Parathyroid adenoma (tissue), 2 donors: ENCODE data around the gene PKP2.

Experiments
- H2AFZ ChIP-seq: fragments of 300-600 bp; sonication (generic); one replicate; pipeline ENCODE4 v1.7.0; 2017; ENCODE audit warnings: antibody characterized with exemption, mild to moderate bottlenecking
- H3K27ac ChIP-seq: fragments of 300-600 bp; sonication (generic); one replicate; pipeline ENCODE4 v1.7.0; 2017
- H3K27me3 ChIP-seq: fragments of 300-600 bp; sonication (generic); one replicate; pipeline ENCODE4 v1.7.0; 2017; ENCODE audit warnings: low read length; ENCODE audit not compliant: control insufficient read depth, insufficient read depth
- H3K36me3 ChIP-seq: fragments of 300-600 bp; sonication (generic); one replicate; pipeline ENCODE4 v1.7.0; 2017; ENCODE audit warnings: low read length; ENCODE audit not compliant: control insufficient read depth, insufficient read depth
- H3K4me1 ChIP-seq: fragments of 300-600 bp; sonication (generic); one replicate; pipeline ENCODE4 v1.7.0; 2017; ENCODE audit warnings: control low read depth
- H3K4me2 ChIP-seq: fragments of 300-600 bp; sonication (generic); one replicate; pipeline ENCODE4 v1.7.0; 2017; ENCODE audit warnings: low read length
- H3K4me3 ChIP-seq: fragments of 300-600 bp; sonication (generic); one replicate; pipeline ENCODE4 v1.7.0; 2017; ENCODE audit warnings: low read depth, low read length
- H3K79me2 ChIP-seq: fragments of 300-600 bp; sonication (generic); one replicate; pipeline ENCODE4 v1.7.0; 2017; ENCODE audit warnings: control low read depth
- H3K9ac ChIP-seq: fragments of 300-600 bp; sonication (generic); one replicate; pipeline ENCODE4 v1.7.0; 2017; ENCODE audit warnings: mild to moderate bottlenecking
- H3K9me3 ChIP-seq: fragments of 300-600 bp; sonication (generic); one replicate; pipeline ENCODE4 v1.7.0; 2017; ENCODE audit warnings: low read length; ENCODE audit not compliant: control insufficient read depth
- TF ChIP-seq, protein P1 (sequence below): fragments of 300-600 bp; sonication (generic); IDR thresholded peaks from one replicate; pipeline ENCODE4 v1.7.0; 2017; ENCODE audit warnings: antibody characterized with exemption, mild to moderate bottlenecking
- donor health status: primary hyperparathyroidism.

PKP2 gene

GRCh38 chr12:32809196-32809595 lies 87.4 kb downstream of the PKP2 start:
- H3K27ac ChIP-seq = no peak overlapping the region
- H3K36me3 ChIP-seq = no peaks in the 10 kb centered on the region
- no peak overlapping the region for H3K4me3 ChIP-seq

DNA sequence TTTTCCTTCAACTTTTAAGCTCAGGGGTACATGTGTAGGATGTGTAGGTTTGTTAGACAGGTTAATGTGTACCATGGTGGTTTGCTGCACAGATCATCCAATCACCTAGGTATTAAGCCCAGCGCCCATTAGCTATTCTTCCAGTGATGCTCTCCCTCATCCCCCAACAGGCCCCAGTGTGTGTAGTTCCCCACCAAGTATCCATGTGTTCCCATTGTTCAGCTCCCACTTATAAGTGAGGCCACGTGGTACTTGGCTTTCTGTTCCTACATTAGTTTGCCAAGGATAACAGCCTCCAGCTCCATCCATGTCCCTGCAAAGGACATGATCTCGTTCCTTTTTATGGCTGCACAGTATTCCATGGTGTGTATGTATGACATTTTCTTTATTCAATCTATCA lies 92.3 kb downstream of the PKP2 start:
- no peaks in the 10 kb centered on the region for H3K9me3 ChIP-seq
- H3K4me2 ChIP-seq = no peak overlapping the region
- no peak overlapping the region for H3K9ac ChIP-seq
- no peak overlapping the region for H3K27ac ChIP-seq
- no peak overlapping the region for H3K4me3 ChIP-seq
- H3K36me3 ChIP-seq = no peaks in the 10 kb centered on the region
- H3K27me3 ChIP-seq = no peaks in the 10 kb centered on the region
- TF ChIP-seq, protein P1, sequence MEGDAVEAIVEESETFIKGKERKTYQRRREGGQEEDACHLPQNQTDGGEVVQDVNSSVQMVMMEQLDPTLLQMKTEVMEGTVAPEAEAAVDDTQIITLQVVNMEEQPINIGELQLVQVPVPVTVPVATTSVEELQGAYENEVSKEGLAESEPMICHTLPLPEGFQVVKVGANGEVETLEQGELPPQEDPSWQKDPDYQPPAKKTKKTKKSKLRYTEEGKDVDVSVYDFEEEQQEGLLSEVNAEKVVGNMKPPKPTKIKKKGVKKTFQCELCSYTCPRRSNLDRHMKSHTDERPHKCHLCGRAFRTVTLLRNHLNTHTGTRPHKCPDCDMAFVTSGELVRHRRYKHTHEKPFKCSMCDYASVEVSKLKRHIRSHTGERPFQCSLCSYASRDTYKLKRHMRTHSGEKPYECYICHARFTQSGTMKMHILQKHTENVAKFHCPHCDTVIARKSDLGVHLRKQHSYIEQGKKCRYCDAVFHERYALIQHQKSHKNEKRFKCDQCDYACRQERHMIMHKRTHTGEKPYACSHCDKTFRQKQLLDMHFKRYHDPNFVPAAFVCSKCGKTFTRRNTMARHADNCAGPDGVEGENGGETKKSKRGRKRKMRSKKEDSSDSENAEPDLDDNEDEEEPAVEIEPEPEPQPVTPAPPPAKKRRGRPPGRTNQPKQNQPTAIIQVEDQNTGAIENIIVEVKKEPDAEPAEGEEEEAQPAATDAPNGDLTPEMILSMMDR = no peak
- H2AFZ ChIP-seq = no peak overlapping the region
- H3K4me1 ChIP-seq = no peaks in the 10 kb centered on the region
- H3K79me2 ChIP-seq = no peaks in the 10 kb centered on the region

More at GRCh38 chr12:32809196-32809595, 87.4 kb downstream of the PKP2 start:
- Histone ChIP-seq H3K27me3 (no peaks in the 10 kb centered on the region), H3K4me1 (no peaks in the 10 kb centered on the region), H3K9me3 (no peaks in the 10 kb centered on the region), H3K4me2 (no peak overlapping the region), H3K79me2 (no peaks in the 10 kb centered on the region), H3K9ac (no peak overlapping the region), H2AFZ (no peak overlapping the region)
- TF ChIP-seq, protein P1 = no peak

DNA sequence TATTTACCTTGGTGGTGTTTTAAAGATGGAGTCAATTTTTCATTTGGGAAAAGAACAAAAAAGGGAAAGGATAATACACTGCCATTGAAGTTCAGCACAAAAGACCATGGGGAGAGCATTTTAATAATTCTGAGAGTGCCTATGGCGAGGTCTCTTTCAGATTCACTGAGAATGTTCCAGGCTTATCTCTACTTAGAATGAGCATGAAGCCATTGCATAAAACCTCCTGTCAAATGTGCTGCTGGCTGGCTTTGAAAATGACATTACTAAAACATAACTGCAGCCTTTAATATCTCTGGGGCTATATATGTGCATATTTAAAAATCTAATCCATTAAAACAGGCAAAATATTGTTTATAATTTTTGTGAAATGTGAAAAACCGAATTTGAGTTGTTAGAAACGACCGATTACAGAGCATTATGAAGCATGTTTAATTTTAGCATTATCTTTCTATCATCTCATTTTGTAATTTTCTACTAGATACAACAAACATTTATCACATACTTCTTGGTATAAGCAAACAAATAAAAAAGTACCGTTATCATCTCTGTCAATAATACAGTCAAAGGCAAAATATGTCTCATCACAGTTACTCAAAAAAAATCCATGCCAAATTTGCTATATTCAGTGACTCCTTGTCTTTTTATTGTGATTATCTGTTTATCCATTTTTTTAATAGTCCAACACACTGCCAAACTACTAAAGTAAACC lies 95.2 kb downstream of the PKP2 start:
- H3K4me3 ChIP-seq = no peak overlapping the region
- H3K4me1 ChIP-seq = no peaks in the 10 kb centered on the region
- no peaks in the 10 kb centered on the region for H3K27me3 ChIP-seq
- no peak overlapping the region for H3K27ac ChIP-seq
- H3K36me3 ChIP-seq = no peaks in the 10 kb centered on the region
- H3K79me2 ChIP-seq = no peaks in the 10 kb centered on the region
- no peak overlapping the region for H2AFZ ChIP-seq
- H3K9me3 ChIP-seq = no peaks in the 10 kb centered on the region
- TF ChIP-seq, protein P1 = no peak
- no peak overlapping the region for H3K9ac ChIP-seq
- no peak overlapping the region for H3K4me2 ChIP-seq

DNA sequence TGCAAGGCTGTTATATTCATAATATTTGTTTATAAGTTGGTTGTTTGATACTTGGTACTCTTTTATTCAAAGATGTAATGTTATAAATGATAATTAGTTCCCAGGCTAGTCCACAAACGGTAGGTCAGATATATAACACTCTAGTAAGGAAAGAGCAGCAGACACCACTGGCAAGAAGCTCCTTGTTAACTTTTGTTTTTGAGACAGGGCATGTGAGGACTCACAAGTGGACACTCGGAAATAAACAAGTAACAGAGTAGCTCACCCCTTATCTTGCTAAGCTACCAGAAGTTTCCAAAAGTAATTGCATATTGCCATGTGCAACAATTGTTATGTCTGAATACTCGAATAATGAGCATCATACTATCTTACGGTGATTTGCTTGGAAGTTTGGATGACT lies 102.3 kb downstream of the PKP2 start:
- Histone ChIP-seq H3K4me2 (no peak overlapping the region), H3K27me3 (no peaks in the 10 kb centered on the region), H3K27ac (no peak overlapping the region), H3K4me3 (no peak overlapping the region), H3K4me1 (no peaks in the 10 kb centered on the region), H3K79me2 (no peaks in the 10 kb centered on the region), H2AFZ (no peak overlapping the region), H3K9me3 (no peaks in the 10 kb centered on the region), H3K9ac (no peak overlapping the region), H3K36me3 (no peaks in the 10 kb centered on the region)
- TF ChIP-seq, protein P1 = no peak

- Histone ChIP-seq H3K4me1 (no peaks in the 10 kb centered on the region), H3K36me3 (no peaks in the 10 kb centered on the region), H3K27ac (no peak overlapping the region), H3K4me2 (no peak overlapping the region), H3K4me3 (no peak overlapping the region), H3K27me3 (no peaks in the 10 kb centered on the region), H2AFZ (no peak overlapping the region), H3K9me3 (no peaks in the 10 kb centered on the region), H3K79me2 (no peaks in the 10 kb centered on the region), H3K9ac (no peak overlapping the region)
- TF ChIP-seq, protein P1 = no peak
These were observed 106.7 kb downstream of the PKP2 start for GRCh38 chr12:32789916-32790315.
